Skin of body (tissue), 2 donors: ENCODE measurements around the gene COL18A1. TPM values are rescaled to one million over a fixed set of nuclear protein-coding genes. Genes with fewer than 3 reads are reported as not detected.

Source experiments
- DNase-seq: peaks from one replicate; lab custom pipeline; 2025; lab: John Stamatoyannopoulos, UW
- total RNA-seq: library from RNA; depleted of rRNA; stranded (reverse); fragments of >200 nt; gene quantifications from one replicate; pipeline ENCODE4 v1.2.3, GENCODE V29; 2014

COL18A1 gene
- total RNA-seq, 1 donor from 2014 or later: 60.9 TPM

DNA sequence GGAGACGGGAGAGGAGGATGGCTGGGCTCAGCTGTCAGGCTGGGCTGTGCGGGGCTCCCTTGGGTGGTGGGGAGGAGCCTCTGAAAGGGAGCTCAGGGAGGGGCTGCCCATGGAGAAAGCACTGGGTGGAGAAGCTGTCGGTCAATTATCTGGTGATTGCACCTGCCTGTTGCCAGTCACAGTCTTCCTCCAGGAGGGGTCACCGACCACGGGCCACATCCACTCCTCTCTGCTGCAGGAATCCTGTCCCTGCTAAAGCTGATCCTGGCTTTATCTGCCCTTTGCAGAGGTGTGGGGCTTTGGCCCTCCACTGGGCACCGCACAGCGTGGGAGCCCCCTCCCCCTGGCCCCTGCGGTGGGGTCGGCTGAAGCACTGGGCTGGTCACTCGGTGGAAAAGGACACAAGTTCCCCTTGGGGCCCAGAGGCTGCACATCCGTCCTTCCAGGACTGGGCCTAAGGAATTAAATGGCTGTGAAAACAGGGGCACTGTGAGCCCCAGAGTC, 21.8 kb upstream of the COL18A1 start:
- no peak for DNase-seq

DNA sequence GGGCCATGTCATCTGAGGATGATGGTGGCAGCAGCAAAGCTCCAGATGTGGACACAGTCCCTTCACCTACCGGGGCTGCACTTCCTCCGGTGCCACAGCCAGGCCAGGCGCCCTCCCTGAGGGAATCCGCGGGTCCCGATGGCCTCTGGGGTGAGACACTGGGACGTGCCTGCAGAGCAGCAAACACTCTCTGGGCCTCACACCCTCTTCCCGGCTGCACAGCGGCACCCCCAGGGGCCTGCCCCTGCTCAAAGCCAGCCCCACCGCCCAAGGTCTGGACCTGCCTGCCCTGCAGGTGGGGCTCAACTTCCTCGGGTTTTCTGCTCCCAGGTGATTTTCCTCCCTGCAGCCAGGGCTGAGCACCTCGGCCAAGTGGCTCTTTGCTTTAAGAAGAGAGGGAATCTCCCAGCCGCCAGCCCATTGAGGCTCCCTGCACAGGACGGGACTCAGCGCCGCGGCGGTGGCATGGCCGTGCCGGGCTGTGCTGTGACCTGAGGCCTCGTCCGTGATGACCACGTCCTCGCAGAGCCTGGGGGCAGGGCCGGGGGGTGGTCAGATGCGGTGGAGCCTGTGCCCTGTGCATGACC, 21.3 kb upstream of the COL18A1 start:
- no peak for DNase-seq

DNA sequence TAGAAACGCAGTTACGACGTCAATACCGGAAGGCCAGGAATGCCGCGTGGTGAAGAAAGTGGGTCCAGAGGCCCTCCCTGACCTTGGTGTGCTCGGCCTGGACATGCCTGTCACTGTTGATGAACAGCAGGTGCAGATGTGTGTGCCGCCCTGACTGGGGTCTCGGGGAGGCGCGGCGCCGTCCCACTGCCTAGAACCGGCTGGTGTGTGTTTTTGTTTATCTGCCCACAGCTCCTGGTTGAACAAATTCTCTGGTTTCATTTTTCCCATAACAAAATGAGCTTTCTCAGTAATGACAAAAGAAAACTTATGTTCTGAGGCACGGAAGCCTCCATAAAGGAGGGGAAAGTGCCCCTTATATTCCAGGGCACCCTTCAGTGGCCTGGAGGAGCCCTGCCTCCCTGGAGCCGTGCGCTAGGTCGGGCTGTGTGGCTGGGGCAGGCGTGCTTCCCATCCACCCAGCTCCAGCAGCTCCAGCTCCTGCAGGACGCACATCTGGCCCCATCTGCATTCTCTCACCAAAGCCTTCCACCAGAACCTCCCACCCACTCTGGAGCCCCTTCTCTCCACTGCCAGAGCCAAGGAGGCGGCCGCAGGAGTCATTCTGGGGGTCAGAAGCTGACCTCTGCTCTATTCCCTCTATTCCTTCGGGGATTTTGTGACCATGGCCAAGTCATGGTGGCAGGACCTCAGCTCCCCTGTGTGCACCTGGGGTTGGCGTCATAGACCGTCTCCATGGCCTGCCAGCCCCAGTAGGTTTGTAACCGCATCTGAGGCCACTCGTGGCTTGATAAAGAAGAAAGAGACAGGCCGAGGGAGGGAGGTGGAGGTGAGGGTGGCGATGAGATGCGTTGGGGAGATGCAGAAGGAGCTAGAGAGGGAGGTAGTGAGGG, 20.1 kb upstream of the COL18A1 start:
- no peak for DNase-seq

DNA sequence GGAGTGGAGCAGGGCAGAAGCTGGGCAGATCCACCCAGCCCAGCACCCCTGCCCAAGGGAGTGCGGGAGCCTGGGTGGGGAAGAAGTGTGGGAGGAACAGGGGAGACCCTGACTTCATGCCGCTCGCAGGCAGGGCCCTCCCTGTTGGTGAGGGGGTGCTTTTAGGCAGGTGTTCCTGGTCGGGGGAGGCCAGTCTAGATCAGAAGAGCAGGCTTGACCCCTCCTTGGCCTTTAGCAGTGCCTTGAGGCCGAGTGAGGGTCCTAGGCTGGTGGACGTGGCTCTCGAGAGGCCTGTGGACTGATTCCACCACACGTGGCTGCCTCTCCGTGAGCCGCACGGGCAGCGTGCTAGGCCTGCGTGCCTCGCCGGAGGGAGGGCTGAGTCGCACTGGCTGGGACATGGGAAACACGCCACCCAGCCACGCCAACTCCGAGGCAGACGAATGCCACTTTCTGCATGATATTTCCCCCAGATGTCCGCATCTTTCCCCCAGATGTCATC, 19.4 kb upstream of the COL18A1 start:
- peak; percentile 62 for DNase-seq

DNA sequence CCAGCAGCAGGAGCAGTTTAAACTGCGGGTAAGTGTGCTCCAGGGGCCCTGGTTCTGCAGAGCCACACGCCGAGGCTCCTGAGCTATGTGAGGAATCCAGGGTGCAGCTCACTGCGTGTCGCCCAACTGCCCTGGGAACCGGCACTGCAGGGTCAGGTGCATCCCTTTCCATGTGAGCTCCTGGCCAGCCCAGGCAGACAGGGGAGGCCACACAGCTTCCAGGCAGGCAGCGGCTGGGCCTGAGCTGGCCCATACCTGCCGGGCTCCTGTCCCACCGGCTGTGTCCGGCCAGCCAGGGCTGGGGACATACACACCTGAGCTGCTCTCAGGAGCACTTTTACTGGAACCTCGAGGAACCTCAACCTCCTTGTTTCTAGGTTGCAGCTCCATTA, 18.6 kb upstream of the COL18A1 start:
- no peak for DNase-seq

DNA sequence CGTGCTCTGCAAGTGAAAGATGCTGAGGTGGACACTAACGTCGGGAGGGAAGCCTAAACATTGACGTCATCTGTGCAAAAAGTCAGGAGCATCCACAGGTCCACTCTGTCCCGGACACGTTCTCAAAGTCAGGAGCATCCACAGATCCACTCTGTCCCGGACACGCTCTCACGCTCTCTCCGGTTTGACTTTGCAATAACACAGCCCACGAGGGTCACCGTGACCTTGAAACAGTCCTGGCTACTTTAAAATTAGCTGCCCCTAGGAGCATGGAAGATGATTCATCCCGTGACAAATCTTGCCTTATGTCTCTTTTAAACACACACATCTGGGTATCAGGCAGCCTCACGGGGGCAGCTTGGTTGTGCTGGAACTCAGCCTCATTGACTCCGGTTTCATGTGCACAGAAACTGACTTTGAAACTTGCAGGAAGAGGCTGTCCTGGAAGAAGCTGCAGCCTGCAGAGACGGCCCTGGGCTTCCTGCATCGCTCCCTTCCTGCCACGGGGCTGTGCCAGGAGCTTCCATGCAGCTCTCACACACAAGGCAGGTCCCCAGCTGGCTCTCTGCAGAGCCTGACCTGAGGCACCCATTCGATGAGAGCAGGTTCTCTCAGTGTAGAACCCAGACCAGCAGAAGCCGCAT, 18.1 kb upstream of the COL18A1 start:
- DNase-seq: peak; percentile 81

DNA sequence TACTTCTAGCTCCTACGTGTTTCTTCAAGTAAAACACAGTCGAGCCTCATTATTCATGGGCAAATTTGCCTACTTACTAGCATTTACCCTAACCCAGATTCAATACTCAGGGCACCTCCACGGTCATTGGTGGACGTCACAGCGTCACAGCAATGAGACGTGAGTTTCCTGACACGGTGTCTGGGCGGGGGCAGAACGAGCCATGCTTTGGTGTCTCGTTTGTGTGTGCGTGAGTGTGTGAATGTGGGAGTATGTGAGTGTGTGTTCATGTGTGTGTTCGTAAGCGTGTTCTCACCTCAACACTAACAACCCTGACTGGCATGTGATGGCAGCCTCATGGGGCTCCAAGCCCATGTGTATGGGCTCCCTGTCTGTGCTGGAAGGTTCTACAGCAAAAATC, 17.5 kb upstream of the COL18A1 start:
- DNase-seq: no peak

DNA sequence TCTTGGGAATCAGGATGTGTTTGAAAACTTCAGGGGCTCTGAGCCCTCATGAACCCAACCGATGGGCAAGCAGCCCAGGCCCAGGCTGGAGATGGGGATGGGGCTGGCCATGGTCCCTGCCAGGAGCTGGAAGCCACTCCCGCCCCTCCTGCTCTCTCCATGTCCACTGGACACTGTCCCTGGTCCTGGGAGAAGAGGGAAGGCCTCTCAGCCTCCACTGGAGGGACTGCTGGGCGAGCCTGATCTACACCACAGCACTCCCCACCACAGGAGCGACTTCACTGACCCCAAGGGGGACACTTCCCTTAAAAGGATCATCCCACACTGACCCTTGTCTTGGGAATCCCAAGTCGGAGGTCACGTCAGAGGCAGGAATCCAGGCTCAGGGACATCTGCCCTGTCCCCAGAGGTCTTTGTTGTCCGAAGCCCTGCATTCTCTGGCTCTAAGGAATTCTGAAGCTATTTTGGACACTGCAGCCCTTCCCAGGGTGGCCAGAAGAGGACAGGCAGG, 16.9 kb upstream of the COL18A1 start:
- DNase-seq: no peak

DNA sequence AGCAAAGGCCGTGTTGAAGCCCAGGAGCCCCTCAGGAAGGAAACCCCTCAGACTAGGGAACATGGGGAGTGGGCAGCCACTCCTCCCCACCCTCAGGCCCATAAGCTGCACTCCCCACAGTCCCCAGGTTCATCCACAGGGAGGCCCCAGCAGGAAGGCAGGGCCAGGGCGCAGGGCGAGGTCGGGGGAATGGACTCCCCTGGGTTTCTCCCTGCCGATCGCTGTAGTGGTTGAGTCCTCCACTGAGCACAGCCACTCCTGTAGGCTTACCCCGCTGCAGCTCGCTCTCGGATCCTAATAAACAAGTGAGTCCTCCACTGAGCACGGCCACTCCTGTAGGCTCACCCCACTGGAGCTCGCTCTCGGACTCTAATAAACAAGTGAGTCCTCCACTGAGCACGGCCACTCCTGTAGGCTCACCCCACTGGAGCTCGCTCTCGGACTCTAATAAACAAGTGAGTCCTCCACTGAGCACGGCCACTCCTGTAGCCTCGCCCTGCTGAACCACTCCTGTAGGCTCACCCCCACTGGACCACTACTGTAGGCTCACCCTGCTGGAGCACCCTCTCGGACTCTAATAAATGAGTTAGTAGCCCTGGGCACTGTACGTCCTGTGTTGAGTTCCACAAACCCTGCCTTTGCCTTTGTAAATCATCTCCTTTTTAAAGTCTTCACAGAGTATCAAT, 16.2 kb upstream of the COL18A1 start:
- DNase-seq: no peak

DNA sequence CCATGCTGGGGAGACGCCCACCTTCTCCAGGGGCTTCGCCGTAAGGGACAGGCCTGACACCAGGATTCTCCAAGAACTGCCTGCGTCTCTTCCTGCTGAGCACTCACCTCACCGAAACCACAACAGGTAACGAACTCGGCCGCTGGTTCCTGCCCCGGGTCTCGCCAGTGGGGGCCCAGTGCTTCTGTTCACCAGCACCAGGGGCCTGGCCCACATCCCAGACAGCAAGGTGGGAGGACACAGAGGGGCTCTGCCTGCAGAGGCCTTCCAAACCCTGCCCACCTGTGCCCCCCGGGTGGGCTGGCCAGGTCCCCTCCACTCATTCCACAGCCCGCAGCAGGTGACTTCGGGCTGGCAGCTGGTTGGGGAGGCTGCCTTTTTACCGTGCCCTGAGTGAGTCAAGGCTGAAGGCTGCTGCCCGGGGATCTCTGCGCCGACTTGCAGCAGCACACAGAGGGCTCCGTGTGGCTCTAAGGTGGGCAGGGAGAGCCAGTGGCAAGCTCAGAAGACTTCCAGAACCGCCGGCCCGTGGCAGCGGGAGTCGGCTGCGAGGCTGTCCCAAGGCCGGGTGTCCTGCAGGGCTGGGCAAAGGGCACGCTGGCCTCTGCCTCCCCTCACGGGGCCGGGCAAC, 14.7 kb upstream of the COL18A1 start:
- DNase-seq: no peak

DNA sequence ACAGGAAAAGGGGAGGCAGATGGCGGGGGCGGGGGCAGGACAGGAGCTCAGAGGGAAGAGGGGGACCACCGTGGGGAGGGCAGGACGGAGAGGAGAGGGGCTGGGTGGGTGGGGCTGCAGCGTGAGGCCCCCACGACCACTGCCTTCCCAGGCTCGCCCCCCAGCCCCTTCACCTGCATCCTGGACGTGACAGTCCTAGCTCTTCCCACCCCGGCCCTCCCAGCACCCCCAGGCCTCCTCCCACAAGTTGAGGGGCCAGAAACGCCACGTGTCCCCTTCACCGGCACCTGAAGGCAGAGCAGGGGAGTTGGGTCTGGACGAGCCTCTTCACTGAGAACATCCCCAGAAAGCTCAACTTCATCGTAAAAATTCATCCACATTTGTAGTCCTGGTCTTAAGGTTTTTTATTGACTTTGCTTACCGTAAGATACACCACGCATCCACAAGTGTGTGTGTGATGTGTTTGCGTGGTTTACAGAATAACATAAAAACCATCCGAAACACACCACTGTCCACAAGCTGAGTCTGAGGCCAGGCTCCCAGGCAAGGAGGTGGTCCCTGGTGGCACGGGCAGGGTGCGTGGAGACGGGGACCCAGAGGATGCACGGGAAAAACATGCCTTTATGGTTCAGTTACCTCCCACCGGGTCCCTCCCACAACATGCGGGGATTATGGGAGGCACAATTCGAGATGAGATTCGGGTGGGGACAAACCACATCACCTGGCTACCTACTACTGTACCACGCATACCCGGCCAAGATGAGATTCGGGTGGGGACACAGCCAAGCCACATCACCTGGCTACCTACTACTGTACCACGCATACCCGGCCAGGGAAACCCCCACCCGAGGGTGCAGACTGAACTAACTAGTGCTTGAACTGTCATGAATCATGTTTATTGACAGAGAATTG, 13.9 kb upstream of the COL18A1 start:
- no peak for DNase-seq

DNA sequence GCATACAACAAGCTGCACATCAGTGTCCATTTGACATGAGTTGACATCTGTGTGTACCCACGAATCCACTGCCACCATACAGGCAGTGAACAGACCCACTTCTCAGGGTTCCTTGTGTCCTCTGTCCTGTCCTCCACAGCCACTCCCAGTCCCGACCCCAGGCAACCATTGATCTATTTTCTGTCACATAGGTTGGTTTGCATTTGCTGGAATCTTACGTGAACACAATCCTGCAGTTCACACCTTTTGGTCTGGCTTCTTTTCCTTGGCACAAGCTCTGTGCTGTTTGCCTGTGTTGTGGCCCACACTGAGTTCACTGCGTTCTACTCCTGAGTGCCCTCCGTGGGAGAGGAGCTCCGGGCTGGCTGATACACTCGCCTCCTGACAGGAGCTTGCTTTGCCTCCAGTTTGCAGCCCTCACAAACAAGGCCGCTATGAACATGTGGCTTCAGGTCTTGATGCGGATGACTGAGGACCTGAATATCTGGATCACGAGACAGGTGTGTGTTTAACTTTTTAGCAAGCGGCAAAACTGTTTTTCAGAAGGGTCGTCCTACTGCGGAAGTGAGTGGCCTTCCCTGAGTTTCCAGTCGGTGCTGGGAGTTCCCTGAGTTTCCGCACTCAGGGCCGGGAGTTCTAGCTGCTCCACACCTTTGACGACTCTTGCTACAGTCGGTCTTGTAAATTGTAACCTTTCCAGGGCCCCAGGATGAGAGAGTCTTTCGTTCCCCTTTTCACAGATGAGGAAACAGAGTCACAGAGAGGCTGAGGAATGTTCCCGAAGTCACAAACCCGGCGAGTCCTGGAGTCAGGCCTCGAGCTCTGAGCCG, 13.0 kb upstream of the COL18A1 start:
- no peak for DNase-seq

DNA sequence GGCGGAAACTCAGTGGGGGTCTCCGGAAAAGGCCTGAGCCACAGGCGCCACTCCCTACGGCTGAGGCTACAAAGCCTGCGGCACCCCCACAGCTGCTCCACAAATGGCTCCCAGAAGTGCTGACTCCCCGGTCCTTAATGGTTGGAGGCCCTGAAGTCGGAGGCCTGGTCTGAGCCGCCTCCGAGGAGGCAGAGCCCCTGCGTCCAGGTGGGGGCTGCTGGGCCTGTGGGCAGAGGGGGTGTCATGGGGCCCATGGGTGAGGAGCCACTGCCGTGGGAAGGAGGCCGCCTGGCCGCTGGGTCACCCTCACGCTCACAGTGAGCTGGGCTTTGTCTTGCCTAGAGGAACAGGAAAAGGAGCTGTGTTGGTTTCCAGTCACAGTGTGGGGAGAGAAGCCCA, 12.4 kb upstream of the COL18A1 start:
- no peak for DNase-seq

DNA sequence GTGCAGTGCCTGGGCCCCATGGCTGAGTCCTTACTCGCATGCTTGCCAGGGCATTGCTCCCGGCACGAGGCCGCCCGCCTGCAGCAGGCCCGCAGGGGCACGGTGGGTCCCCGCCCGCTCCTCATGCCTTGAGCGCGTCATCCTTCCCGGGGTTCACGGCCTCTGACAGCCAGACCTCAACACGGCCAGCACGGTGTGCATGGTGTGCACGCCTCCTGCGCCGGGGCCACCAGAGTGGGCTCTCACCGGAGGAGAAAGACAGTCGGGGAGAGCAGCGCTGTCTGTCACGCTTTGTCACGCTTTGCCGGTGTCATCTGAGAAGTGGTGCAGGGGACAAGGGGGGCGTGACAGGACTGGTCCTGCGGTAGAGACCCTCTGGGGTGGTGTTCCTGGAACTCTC, 11.9 kb upstream of the COL18A1 start:
- DNase-seq: no peak

DNA sequence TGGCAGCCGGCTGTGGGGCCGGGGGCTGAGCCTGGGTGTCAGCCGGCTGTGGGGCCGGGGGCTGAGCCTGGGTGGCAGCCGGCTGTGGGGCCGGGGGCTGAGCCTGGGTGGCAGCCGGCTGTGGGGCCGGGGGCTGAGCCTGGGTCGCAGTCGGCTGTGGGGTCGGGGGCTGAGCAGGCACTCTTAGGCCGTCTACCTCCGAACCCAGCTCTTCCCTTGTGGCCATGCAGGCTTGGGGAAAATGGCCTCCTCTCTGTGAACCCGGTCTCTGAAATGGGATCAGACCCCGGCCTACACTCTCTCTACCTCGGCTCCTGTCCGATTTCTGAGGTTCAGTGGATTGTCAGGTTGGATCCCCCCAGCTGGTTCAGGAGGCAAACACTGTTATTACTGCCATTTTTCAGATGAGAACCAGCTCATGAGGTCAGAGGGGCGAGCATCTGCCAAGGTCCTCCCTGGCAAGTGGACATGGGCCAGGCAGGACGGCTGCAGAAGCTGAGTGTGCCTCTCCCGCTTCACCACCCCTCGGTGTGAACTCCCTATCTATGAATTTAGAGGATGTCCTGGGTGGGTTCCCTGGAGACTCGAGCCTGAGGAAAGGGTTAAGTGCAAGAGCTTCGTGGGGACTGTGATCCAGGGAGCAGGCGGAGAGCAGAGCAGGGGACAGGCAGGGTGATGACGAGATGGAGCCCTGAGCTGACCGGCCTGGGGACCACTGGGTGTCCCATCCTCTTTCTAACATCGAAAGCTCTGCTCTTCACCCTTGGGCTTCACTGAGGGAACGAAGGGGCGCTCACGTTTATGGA, 10.9 kb upstream of the COL18A1 start:
- no peak for DNase-seq

DNA sequence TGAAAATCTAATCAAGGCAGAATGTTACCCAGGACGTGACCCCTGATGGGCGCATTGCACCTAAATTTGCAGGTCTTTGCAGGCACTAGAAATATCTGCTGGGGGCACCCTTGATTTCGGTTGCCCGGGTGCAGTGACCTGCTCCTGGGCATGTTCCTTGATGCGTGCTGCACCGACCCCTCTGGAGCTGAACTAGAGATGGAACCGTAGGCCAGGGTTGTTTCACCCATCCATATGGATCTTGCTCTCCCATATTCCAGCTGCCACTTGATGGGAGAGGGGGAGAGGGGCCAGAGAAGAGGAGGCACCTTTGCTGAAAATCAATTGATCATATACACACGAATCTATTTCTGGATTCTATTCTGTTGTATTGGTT, 8.4 kb upstream of the COL18A1 start:
- DNase-seq: no peak

DNA sequence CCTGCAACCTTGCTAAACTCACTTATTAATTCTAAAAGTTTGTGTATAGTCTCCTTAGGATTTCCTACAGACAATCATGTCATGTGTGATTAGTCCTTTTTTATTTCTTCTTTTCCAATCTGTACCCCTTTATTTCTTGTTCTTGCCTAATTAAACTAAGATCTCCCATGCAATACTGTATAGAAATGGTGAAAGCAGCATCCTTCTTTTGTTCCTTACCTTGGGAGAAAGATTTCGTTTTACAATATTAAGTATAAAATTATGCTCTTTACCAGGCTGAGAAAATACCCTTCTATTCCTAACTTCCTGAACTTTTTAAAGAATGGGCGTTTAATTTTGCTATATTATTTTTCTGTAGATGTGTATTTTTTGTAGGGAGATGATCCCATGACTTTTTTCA, 7.6 kb upstream of the COL18A1 start:
- no peak for DNase-seq

DNA sequence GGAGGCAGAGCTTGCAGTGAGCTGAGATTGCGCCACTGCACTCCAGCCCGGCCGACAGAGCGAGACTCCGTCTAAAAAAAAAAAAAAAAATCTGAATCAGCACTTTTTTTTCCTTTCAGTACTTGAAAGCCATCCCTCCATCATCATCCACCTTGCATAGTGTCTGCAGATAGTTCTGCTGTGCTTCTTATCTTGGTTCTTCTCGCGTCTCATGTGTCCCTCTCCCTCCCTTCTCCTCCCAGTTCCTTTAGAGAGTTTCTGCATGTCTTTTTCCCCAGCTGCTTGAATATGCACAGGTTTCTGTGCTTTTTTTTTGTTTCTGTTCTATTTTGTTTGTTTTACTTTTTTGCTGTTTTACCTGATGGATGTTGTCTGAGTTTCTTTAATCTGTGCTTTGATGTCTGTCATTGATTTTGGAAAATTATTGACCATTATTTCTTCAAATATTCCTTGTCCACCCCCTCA, 3.9 kb upstream of the COL18A1 start:
- no peak for DNase-seq
